Adrenal gland (tissue), 12 donors: ENCODE results near the gene MCM3AP. TPM values are rescaled to one million over a fixed set of nuclear protein-coding genes. Genes with fewer than 3 reads are reported as not detected.
A peak's percentile ranks its signal among the peaks of the same experiment; 100 is the strongest.

Source experiments
- DNase-seq, 7 donors: peaks; one replicate each; pipeline ENCODE4 v3.0.0-alpha.2; 2019 to 2020
- H3K27ac ChIP-seq, 5 donors: fragments of 200-600 bp; sonication (generic) in 4 of 5; 1 replicate in 3 of 5; 2 replicates in 2 of 5; pipeline versions ENCODE4 v1.5.1 to v1.8.0; 2016 to 2020; ENCODE audit warnings: mild to moderate bottlenecking in 1 of 5
- H3K27me3 ChIP-seq: fragments of 200-600 bp; 2 replicates; pipeline ENCODE4 v1.8.0; 2021
- H3K36me3 ChIP-seq, 2 donors: fragments of 200-600 bp; replicated peaks in 1 of 2; 1 replicate in 1 of 2; 2 replicates in 1 of 2; pipeline versions ENCODE4 v1.5.1 to v1.8.0; 2018 to 2022
- H3K4me1 ChIP-seq, 2 donors: fragments of 200-600 bp; replicated peaks in 1 of 2; 1 replicate in 1 of 2; 2 replicates in 1 of 2; pipeline versions ENCODE4 v1.5.1 to v1.8.0; 2018 to 2021
- H3K4me3 ChIP-seq, 4 donors: fragments of 200-600 bp; sonication (generic) in 3 of 4; one replicate each; pipeline ENCODE4 v1.5.1; 2016 to 2018
- H3K9me3 ChIP-seq, 3 donors: fragments of 200-600 bp; sonication (generic) in 1 of 3; replicated peaks in 1 of 3; 1 replicate in 2 of 3; 2 replicates in 1 of 3; pipeline versions ENCODE4 v1.5.1 to v1.8.0; 2016 to 2021
- CTCF ChIP-seq, 6 experiments: fragments of 450-650 bp in 4 of 6; fragments of 200-600 bp in 2 of 6; sonication (generic) in 1 of 6; IDR thresholded peaks; 1 replicate in 5 of 6; 2 replicates in 1 of 6; pipeline versions ENCODE4 v1.5.1 to v1.8.0; 2016 to 2021; ENCODE audit warnings: antibody characterized with exemption in 6 of 6, mild to moderate bottlenecking in 2 of 6, moderate library complexity in 1 of 6
- POLR2A ChIP-seq, 2 donors: fragments of 450-650 bp; IDR thresholded peaks; one replicate each; pipeline ENCODE4 v1.6.1; 2017; ENCODE audit warnings: antibody characterized with exemption in 2 of 2, mild to moderate bottlenecking in 2 of 2, moderate library complexity in 1 of 2
- WGBS, 4 donors: extraction: QIAGEN DNeasy Blood & Tissue Kit in 2 of 4; methylation state at CpG; one replicate each; pipeline versions ENCODE4 v1.1.5 to v1.1.7; 2013 to 2017; 5-methylcytosine and 5-hydroxymethylcytosine counted together
- intact Hi-C, 2 donors: fragments of 100-400 bp; cut with DNase I; formaldehyde crosslinking; loops; one replicate each; pipeline versions ENCODE4 v1.14.1 to v1.15.0; 2022 to 2023
- polyA plus RNA-seq, 3 donors: library from polyadenylated mRNA; stranded (reverse); fragments of 200-250 nt in 2 of 3; fragments of 350-450 nt in 1 of 3; fragmentation: Illumina TruSeq in 1 of 3; extraction: RNeasy Lipid Tissue Mini Kit (QIAGEN cat#74804) in 1 of 3; gene quantifications; one replicate each; pipeline ENCODE4 v1.2.3, GENCODE V29; 2013 to 2014
- total RNA-seq, 9 donors: library from RNA; depleted of rRNA in 4 of 9; stranded (reverse); fragments of >200 nt in 4 of 9; fragments of 120-200 nt in 1 of 9; fragmentation: NEBNext Ultra II Directional in 1 of 9; extraction: Animal tissue kit (Norgen Biotek cat#: 25700) in 1 of 9; gene quantifications; one replicate each; pipeline versions ENCODE4 v1.1.0 to v1.2.4, GENCODE V29; 2013 to 2023
- donor health status: healthy with polysubstance abuse.
- donor health status: Bipolar disorder and iron deficiency.
- donor health status: DM: yes; HTN: yes; CAD: no.
- donor health status: DM: no; HTN: no; CAD: no.
- donor health status: DM: no; HTN: no; CAD: no.
- donor health status: DM: yes; HTN: yes; CAD: no.

Gene MCM3AP
- total and polyA plus RNA-seq, 12 donors = 34.8 to 89.4 (median 70.1) TPM

- intact Hi-C loops = no loop called here
- 79 to 86% (median 83%) methylated on average over 7 of the region's 7 CpGs for WGBS, 4 donors
- H3K36me3 ChIP-seq = no peaks in the 10 kb centered on the region
- peak overlapping the region in 1 of 5 donors; percentile 93 for H3K27ac ChIP-seq
- no peaks in the 10 kb centered on the region for H3K9me3 ChIP-seq
- DNase-seq = peak in 1 of 7 donors; percentile 50
- H3K27me3 ChIP-seq = no peaks in the 10 kb centered on the region
- H3K4me3 ChIP-seq = no peak overlapping the region
- TF ChIP-seq POLR2A (IDR thresholded peaks at IDR 0.05) (no peak), CTCF (IDR thresholded peaks at IDR 0.05) (no peak)
- H3K4me1 ChIP-seq = peaks cover 17 to 35% of the 10 kb centered on the region in 2 donors
Observed at GRCh38 chr21:46185716-46186115, 99.7 kb downstream of the MCM3AP start.

Other genes with a start within 250 kb of the MCM3AP start
- 100 to 1,000 TPM in 7 of 9 donors, 10 to 100 TPM in 2; 39.5 to 335 (median 163) TPM for gene COL6A2, start 187.5 kb downstream of the MCM3AP start, total RNA-seq
- 100 to 1,000 TPM in 2 of 3 donors, 10 to 100 TPM in 1; 19.0 to 543 (median 246) TPM for gene COL6A2, start 187.5 kb downstream of the MCM3AP start, polyA plus RNA-seq
- 1 to 10 TPM in 5 of 9 donors, under 1 TPM in 2, not detected in 2; 0.36 to 5.2 (median 1.8) TPM for gene FTCD, start 130.0 kb downstream of the MCM3AP start, total RNA-seq
- gene FTCD, start 130.0 kb downstream of the MCM3AP start, polyA plus RNA-seq = 10 to 100 TPM in 2 of 3 donors, under 1 TPM in 1; 0.20 to 16.8 (median 11.4) TPM
- 10 to 100 TPM in 8 of 9 donors, 1 to 10 TPM in 1; 8.4 to 58.5 (median 24.5) TPM for gene SPATC1L, start 101.2 kb downstream of the MCM3AP start, total RNA-seq
- gene SPATC1L, start 101.2 kb downstream of the MCM3AP start, polyA plus RNA-seq = 10 to 100 TPM; 12.8 to 91.5 (median 51.5) TPM
- gene LSS, start 56.8 kb downstream of the MCM3AP start, total RNA-seq = 100 to 1,000 TPM in 3 of 9 donors, 10 to 100 TPM in 6; 49.0 to 246 (median 85.2) TPM
- 100 to 1,000 TPM in 1 of 3 donors, 10 to 100 TPM in 2; 46.3 to 132 (median 49.9) TPM for gene LSS, start 56.8 kb downstream of the MCM3AP start, polyA plus RNA-seq
- 10 to 100 TPM in 7 of 9 donors, 1 to 10 TPM in 2; 4.0 to 23.5 (median 15.8) TPM for gene YBEY, start 731 bp upstream of the MCM3AP start, total RNA-seq
- 10 to 100 TPM; 16.4 to 46.0 (median 24.8) TPM for gene YBEY, start 731 bp upstream of the MCM3AP start, polyA plus RNA-seq
- 1 to 10 TPM; 1.1 to 5.4 (median 2.2) TPM for gene C21orf58, start 38.3 kb upstream of the MCM3AP start, total RNA-seq
- gene C21orf58, start 38.3 kb upstream of the MCM3AP start, polyA plus RNA-seq = 10 to 100 TPM in 1 of 3 donors, 1 to 10 TPM in 1, under 1 TPM in 1; 0.46 to 15.0 (median 2.9) TPM
- gene PCNT, start 38.5 kb upstream of the MCM3AP start, total RNA-seq = 10 to 100 TPM; 17.3 to 46.6 (median 33.5) TPM
- 10 to 100 TPM; 14.0 to 27.3 (median 21.4) TPM for gene PCNT, start 38.5 kb upstream of the MCM3AP start, polyA plus RNA-seq
- 10 to 100 TPM; 22.0 to 60.3 (median 35.1) TPM for gene DIP2A, start 173.3 kb upstream of the MCM3AP start, total RNA-seq
- 10 to 100 TPM; 26.2 to 61.7 (median 45.5) TPM for gene DIP2A, start 173.3 kb upstream of the MCM3AP start, polyA plus RNA-seq